HG03575 (cell line): ENCODE results near the gene ASCC3.
"Not testable (repeated sequence)": the region's sequence is repeated elsewhere in the genome, so short reads cannot be mapped to it uniquely, and the experiment has no call there.

ENCODE experiments used
- ATAC-seq: cut with Tn5 transposase; IDR thresholded peaks from one replicate; pipeline ENCODE4 v1.9.1; 2021; ENCODE audit not compliant: unreplicated experiment, insufficient number of reproducible peaks, low FRiP score; ENCODE audit errors: extremely low read depth

The ASCC3 gene

GRCh38 chr6:100745419-100746041 lies 135.6 kb downstream of the ASCC3 start:
- no peak for ATAC-seq

DNA sequence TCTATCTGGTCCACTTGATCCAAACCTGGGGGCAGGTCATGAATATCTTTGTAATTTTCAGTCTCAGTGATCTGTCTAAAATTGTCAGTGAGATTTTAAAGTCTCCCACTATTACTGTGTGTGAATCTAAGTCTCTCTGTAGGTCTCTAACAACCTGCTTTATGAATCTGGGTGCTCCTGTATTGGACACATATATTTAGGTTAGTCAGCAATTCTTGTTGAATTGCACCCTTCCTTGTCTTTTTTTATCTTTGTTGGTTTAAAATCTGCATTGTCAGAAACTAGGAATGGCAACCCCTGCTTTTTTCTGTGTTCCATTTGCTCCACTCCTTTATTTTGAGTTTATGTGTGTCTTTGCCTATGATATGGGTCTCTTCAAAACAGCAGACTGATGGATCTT lies 140.7 kb downstream of the ASCC3 start:
- no peak for ATAC-seq

DNA sequence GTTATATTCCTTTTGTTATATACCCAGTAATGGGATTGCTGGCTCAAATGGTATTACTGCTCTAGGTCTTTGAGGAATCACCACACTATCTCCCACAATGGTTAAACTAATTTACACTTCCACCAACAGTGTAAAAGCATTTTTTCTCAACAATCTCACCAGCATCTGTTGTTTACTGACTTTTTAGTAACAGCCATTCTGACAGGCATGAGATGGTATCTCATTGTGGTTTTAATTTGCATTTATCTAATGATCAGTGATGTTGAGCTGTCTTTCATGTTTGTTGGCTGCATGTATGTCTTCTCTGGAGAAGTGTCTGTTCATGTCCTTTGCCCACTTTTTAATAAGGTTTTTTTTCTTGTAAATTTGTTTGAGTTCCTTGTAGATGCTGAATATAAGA lies 143.4 kb downstream of the ASCC3 start:
- ATAC-seq: not testable (repeated sequence)

DNA sequence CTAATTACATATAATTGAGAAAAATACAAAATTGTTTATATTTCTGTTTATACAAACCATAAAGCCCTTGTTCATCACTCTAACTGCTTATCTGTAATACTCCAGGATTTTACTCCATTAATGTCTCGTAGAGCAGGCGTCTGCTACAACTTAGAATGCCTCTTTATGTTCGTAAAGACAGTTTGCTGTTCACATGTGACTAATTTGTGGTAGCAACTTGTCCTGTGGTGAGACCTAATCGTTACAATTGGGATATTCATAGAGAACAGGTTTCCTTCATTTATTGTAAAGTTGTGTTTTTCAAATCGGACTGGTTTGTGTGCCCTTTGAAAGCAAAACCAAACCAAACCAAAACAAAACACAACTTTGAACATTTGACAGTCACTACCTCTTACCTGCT lies 149.7 kb downstream of the ASCC3 start:
- ATAC-seq: no peak

GRCh38 chr6:100730001-100730980 lies 150.8 kb downstream of the ASCC3 start:
- no peak for ATAC-seq

DNA sequence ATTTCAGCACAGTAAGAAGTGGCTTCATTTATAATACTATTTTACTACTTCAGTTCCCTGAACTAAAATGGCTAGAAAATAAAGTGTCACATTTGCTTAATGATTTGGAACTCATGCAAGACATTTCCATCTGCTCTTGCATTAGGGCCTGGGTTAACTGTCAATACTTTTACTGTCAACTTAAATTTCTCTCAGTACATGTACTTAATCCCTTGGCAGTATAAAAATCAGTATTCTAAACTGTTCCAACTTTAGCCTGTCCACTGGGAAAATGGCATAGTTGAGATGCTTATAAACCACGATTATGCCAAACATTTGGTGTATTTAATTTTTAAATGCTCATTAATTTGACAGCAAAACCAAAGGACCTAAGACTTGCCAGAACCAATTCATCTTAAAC lies 154.5 kb downstream of the ASCC3 start:
- ATAC-seq: no peak

DNA sequence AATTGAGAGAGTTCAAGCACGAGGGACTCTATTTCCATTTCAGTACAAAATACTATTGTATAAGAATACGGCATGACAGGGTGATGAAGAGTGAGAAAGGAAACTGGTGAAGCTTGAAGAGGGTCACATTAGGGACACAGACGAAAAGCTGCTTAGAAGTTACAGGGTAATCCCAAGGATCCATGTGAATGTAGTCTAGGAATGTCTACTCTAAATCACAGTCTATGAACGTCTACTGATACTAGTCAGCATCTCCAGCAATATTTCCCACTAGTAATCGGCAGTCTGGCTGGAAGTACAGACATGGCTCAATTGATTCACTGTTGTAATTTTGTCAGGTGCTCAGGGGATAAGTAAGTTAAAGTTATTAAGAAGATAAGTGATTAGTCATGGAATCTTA lies 156.4 kb downstream of the ASCC3 start:
- ATAC-seq: no peak

DNA sequence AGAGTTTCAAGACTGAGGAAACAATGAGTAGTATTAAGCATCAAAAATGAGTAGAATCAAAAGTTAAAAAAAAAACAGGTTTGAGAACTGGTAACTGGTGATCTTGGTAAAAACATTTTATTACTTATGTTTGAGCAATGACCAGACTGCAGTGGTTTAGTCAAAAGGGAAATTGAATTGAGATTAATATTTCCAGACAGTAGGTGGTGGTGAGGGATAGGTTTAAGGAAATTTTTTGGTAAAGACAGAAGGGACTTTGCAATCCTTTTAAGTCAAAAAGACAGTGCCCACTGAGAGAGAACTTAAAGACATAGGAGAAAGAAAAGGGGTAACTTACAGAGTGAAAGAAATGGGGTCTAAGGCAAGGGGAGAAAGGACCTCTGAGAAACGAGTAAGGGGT lies 156.9 kb downstream of the ASCC3 start:
- ATAC-seq: no peak

GRCh38 chr6:100721256-100721655 lies 159.9 kb downstream of the ASCC3 start:
- no peak for ATAC-seq

DNA sequence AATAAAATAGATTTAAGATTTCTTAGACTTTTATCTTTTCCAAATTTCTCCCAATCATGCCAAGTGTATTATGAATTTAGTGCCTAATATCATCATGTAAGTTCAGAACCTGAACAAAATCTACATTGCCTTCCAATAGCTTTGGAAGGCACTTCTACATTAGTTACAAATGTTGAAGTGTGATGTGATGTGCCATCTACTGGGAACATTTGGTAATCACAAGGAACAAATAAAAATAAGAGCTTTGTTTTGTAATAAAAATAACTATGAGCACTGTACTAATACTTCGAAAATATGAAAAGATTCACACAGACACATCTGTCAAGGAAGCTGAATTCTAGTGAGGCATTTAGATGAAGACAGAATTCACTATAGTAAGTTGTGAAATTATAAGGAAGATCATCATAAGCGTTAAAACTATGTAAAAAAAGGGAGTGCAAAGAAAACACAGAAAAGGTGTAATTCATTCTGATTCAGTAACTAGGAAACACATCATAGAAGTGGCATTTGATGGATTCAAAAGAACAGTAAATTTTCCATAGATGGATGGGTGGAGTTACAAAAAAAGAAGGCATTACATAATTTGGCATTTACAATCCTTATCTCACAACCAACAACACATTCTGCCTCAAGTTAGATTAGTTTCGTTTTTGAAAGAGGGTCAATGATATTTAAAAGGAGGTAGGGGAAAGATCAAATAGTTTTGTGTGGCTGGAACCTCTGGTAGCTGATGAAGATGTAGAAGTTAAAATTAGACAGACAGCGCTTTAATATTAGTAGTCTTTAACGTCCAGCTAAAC lies 161.0 kb downstream of the ASCC3 start:
- no peak for ATAC-seq

DNA sequence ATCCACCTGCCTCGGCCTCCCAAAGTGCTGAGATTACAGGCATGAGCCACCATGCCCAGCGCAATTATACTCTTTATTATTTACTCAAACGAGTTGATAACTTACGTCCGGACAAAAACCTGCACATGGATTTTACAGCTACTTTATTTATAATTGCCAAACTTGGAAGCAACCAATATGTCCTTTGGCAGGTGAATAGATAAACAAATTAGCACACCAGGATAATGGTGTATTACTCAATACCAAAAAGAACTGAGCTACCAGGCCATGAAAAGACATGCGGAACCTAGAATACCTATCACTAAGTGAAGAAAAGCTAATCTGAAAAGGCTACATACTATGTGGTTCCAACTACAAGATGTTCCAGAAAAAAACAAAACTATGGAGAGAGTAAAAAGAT lies 168.1 kb downstream of the ASCC3 start:
- ATAC-seq: no peak

GRCh38 chr6:100706491-100706890 lies 174.6 kb downstream of the ASCC3 start:
- no peak for ATAC-seq

- no peak for ATAC-seq
These were observed 176.2 kb downstream of the ASCC3 start for GRCh38 chr6:100704961-100705360.

DNA sequence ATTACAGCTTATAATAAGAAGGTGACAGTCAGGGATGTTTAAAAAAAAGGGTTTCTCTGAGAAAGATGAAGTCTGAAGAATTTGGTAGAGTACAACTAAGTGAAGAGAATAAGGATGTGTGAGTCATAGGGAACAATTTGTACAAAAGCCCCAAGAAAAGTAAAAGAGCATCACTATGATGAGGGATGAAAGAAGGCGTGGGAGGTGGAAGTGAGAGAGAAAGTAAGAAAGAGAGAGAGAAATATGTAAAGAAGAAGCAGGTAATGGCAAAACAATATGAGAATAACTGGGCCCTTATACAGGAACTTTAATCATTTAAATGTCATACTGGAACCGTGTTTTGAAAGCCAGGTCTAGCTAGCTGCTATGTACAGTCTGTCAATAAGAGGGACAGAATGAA lies 179.4 kb downstream of the ASCC3 start:
- ATAC-seq: no peak

DNA sequence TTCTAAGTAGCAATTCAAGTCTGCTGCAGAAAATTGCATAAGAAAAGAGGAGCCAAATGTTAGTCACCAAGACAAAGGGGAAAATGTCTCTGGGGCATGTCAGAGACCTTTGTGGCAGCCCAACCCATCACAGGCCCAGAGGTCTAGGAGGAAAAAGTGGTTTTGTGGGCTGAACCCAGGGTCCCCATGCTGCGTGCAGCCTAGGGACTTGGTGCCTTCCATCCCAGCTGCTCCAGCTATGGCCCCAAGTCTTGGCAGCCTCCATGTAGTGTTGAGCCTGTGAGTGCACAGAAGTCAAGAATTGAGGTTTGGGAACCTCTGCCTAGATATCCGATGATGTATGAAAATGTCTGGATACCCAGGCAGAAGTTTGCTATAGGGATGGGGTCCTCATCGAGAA lies 181.1 kb downstream of the ASCC3 start:
- ATAC-seq: no peak

DNA sequence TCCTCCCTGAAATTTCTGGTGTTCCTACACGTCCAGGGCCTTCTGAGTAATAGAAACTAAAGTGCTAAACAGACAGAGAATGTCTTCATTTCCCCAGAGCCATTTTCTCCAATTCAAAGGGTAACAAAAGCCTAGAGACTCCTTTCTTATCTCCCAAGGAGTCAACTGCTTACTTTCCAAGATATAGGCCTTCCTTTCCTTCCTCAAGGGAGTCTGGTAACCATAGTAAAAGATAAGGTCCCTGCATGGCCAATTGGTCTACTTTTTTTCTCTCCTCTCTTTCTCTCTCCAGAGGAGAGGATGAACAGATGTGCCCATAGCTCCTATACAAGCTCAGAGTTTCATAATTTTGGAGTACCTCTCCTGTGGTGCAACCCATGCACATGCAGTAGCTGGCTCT lies 185.7 kb downstream of the ASCC3 start:
- ATAC-seq: no peak

GRCh38 chr6:100693249-100693927 lies 187.7 kb downstream of the ASCC3 start:
- ATAC-seq: no peak

GRCh38 chr6:100691972-100692371 lies 189.2 kb downstream of the ASCC3 start:
- ATAC-seq: no peak

DNA sequence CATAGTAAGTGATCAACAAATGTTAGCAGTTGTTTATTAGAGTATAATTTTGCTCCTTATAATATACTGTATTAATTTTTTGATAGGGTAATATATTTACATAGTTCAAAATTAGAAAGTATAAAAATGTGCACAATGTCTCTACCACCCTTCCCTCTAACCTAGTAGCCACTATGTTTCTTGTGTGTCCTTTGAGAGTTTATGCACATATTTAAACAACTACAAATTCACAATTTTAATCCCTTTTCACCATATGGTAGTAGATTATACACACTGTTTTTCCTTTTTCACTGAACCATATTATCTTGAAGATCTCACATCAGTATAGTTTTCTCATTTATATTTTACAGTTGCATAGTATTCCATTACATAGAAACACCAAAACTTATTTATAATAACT lies 194.9 kb downstream of the ASCC3 start:
- no peak for ATAC-seq
